Fibroblast of lung (primary cell): ENCODE measurements around the gene IWS1. TPM values are rescaled to one million over a fixed set of nuclear protein-coding genes. Genes with fewer than 3 reads are reported as not detected.

Source experiments
- DNase-seq, 2 donors: peaks; one replicate each; pipeline versions ENCODE4 v3.0.0 to v3.0.0-alpha.2; 2010; ENCODE audit warnings: low read depth in 2 of 2
- H2AFZ ChIP-seq: 2 replicates; pipeline ENCODE4 v1.5.1; 2012; ENCODE audit warnings: low read length, control low read depth, inconsistent platforms
- H3K27ac ChIP-seq: 2 replicates; pipeline ENCODE4 v1.5.1; 2011; ENCODE audit warnings: low read length, control low read depth; ENCODE audit not compliant: insufficient read depth
- H3K27me3 ChIP-seq: 2 replicates; pipeline ENCODE4 v1.5.1; 2011; ENCODE audit warnings: mild to moderate bottlenecking, low read length; ENCODE audit not compliant: control insufficient read depth, insufficient read depth
- H3K36me3 ChIP-seq: 2 replicates; pipeline ENCODE4 v1.5.1; 2011; ENCODE audit warnings: low read length; ENCODE audit not compliant: control insufficient read depth, insufficient read depth
- H3K4me1 ChIP-seq: 2 replicates; pipeline ENCODE4 v1.5.1; 2011; ENCODE audit warnings: low read length; ENCODE audit not compliant: control insufficient read depth, insufficient read depth; ENCODE audit errors: extremely low read depth
- H3K4me2 ChIP-seq: 2 replicates; pipeline ENCODE4 v1.5.1; 2011; ENCODE audit warnings: low read length, control low read depth; ENCODE audit not compliant: insufficient read depth; ENCODE audit errors: extremely low read depth
- H3K4me3 ChIP-seq, 4 experiments: fragments of 200-600 bp in 1 of 4; sonication (generic) in 1 of 4; replicated peaks in 1 of 4; 2 replicates each; pipeline ENCODE4 v1.5.1; 2011 to 2016; ENCODE audit warnings: low read length in 4 of 4, low read depth in 3 of 4, mild to moderate bottlenecking in 3 of 4, control low read depth in 2 of 4, inconsistent platforms in 1 of 4, mixed read lengths in 1 of 4; ENCODE audit not compliant: insufficient read depth in 1 of 4; ENCODE audit errors: control extremely low read depth in 1 of 4
- H3K79me2 ChIP-seq: 2 replicates; pipeline ENCODE4 v1.5.1; 2012; ENCODE audit warnings: mild to moderate bottlenecking, low read length, inconsistent platforms; ENCODE audit not compliant: control insufficient read depth, insufficient read depth
- H3K9ac ChIP-seq: 2 replicates; pipeline ENCODE4 v1.5.1; 2011; ENCODE audit warnings: mild to moderate bottlenecking, low read length, control low read depth; ENCODE audit not compliant: insufficient read depth
- H3K9me3 ChIP-seq: 2 replicates; pipeline ENCODE4 v1.5.1; 2012; ENCODE audit warnings: low read depth, low read length; ENCODE audit not compliant: control insufficient read depth, insufficient read depth
- H4K20me1 ChIP-seq: 2 replicates; pipeline ENCODE4 v1.5.1; 2011; ENCODE audit warnings: low read length; ENCODE audit not compliant: control insufficient read depth, insufficient read depth; ENCODE audit errors: extremely low read depth
- EZH2 ChIP-seq: IDR thresholded peaks from 2 replicates; pipeline ENCODE4 v1.5.1; 2012; ENCODE audit warnings: low read length, control low read depth, mild to moderate bottlenecking; ENCODE audit errors: missing control alignments
- polyA plus RNA-seq, 2 donors: library from polyadenylated mRNA; depleted of rRNA in 1 of 2; stranded (reverse) in 1 of 2; unstranded in 1 of 2; fragments of >200 nt; gene quantifications; 2 replicates each; pipeline ENCODE4 v1.2.1, GENCODE V29; 2011 to 2012; ENCODE audit warnings: missing spikeins in 1 of 2
- total RNA-seq: library from RNA; depleted of rRNA; stranded (reverse); fragments of >200 nt; gene quantifications from 2 replicates; pipeline ENCODE4 v1.2.1, GENCODE V29; 2014
- TF ChIP-seq, protein P1 (sequence below), 2 donors: IDR thresholded peaks in 1 of 2; conservative IDR thresholded peaks in 1 of 2; 1 replicate in 1 of 2; 2 replicates in 1 of 2; pipeline ENCODE4 v1.5.1; 2011 to 2012; ENCODE audit warnings: low read length in 2 of 2, control low read depth in 1 of 2, inconsistent platforms in 1 of 2, low read depth in 1 of 2, mild to moderate bottlenecking in 1 of 2

The IWS1 gene
- total and polyA plus RNA-seq, 2 donors (not counting 1 experiment from before 2014, with no cell fraction given), result 44.1 to 56.0 TPM

DNA sequence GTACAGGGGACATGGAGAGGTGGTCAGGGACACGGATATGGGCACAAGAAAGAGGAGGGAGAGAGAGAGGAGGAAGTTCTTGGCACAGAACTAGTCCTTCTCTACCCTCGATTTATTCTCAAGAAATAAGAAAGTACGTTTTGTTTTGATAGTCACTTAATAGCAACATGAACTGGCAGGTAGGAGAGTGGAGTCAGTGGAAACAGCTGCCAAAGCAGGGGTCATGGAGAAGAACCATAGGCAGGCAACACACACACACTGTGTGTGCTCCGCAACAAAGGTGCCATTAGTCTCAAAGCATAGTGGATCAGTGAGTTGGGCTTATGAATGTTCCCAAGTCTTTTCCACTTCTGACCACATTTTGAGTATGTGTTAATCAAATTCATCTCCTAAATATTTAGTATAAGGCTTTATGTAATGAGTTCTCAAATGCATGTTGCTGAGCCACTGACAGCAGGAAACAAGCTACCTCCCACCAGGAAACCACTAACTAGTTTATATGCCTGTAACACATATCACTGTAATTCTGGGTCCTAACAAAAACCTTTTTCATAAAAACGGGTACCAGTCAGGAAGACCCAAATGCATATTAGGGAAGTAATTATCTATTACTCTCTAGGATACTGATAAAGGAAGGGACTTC is 41.1 kb downstream of the IWS1 start:
- H3K4me3 ChIP-seq, result no peak overlapping the region
- TF ChIP-seq EZH2, result no peak
- TF ChIP-seq, protein P1, sequence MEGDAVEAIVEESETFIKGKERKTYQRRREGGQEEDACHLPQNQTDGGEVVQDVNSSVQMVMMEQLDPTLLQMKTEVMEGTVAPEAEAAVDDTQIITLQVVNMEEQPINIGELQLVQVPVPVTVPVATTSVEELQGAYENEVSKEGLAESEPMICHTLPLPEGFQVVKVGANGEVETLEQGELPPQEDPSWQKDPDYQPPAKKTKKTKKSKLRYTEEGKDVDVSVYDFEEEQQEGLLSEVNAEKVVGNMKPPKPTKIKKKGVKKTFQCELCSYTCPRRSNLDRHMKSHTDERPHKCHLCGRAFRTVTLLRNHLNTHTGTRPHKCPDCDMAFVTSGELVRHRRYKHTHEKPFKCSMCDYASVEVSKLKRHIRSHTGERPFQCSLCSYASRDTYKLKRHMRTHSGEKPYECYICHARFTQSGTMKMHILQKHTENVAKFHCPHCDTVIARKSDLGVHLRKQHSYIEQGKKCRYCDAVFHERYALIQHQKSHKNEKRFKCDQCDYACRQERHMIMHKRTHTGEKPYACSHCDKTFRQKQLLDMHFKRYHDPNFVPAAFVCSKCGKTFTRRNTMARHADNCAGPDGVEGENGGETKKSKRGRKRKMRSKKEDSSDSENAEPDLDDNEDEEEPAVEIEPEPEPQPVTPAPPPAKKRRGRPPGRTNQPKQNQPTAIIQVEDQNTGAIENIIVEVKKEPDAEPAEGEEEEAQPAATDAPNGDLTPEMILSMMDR (conservative IDR thresholded peaks at IDR 0.05 in 1 of 2, IDR thresholded peaks at IDR 0.05 in 1 of 2; ENCODE audit: low read depth in 1 of 2, low read length in 2 of 2), result no peak
- no peak overlapping the region for H3K4me2 ChIP-seq
- no peak overlapping the region for H2AFZ ChIP-seq
- no peaks in the 10 kb centered on the region for H3K9me3 ChIP-seq
- no peak for DNase-seq
- no peak overlapping the region for H3K27ac ChIP-seq
- H3K36me3 ChIP-seq, result peaks cover 22% of the 10 kb centered on the region
- H3K79me2 ChIP-seq, result no peaks in the 10 kb centered on the region
- H4K20me1 ChIP-seq, result no peaks in the 10 kb centered on the region
- H3K27me3 ChIP-seq, result no peaks in the 10 kb centered on the region
- H3K9ac ChIP-seq, result no peak overlapping the region
- H3K4me1 ChIP-seq, result no peaks in the 10 kb centered on the region

DNA sequence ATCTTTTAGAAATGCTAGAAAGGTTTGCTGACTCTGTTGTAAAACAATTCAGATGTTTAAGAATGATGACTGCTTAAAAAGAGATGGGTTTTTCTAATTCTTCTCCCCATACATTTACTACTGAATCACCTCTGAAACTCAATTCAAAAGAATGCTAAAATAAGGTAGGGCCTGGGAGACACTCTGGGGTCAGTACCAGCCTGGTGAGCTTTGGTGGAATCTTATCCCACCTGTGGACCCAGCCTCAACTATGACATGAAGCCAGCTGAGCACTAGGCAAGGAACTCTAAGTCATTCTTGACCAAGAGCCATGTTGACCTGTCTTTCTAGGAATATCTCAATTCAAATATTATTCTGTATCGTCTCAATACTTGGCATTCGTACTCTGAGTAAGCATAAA is 44.3 kb downstream of the IWS1 start:
- Histone ChIP-seq H3K27me3 (no peaks in the 10 kb centered on the region), H3K4me2 (no peak overlapping the region), H3K4me3 (no peak overlapping the region), H3K9ac (no peak overlapping the region), H3K4me1 (no peaks in the 10 kb centered on the region), H3K79me2 (no peaks in the 10 kb centered on the region), H3K36me3 (peaks cover 14% of the 10 kb centered on the region), H3K9me3 (no peaks in the 10 kb centered on the region), H3K27ac (no peak overlapping the region), H4K20me1 (no peaks in the 10 kb centered on the region), H2AFZ (no peak overlapping the region)
- TF ChIP-seq EZH2, result no peak
- TF ChIP-seq, protein P1 (conservative IDR thresholded peaks at IDR 0.05 in 1 of 2, IDR thresholded peaks at IDR 0.05 in 1 of 2; ENCODE audit: low read depth in 1 of 2, low read length in 2 of 2), result no peak
- DNase-seq, result no peak

DNA sequence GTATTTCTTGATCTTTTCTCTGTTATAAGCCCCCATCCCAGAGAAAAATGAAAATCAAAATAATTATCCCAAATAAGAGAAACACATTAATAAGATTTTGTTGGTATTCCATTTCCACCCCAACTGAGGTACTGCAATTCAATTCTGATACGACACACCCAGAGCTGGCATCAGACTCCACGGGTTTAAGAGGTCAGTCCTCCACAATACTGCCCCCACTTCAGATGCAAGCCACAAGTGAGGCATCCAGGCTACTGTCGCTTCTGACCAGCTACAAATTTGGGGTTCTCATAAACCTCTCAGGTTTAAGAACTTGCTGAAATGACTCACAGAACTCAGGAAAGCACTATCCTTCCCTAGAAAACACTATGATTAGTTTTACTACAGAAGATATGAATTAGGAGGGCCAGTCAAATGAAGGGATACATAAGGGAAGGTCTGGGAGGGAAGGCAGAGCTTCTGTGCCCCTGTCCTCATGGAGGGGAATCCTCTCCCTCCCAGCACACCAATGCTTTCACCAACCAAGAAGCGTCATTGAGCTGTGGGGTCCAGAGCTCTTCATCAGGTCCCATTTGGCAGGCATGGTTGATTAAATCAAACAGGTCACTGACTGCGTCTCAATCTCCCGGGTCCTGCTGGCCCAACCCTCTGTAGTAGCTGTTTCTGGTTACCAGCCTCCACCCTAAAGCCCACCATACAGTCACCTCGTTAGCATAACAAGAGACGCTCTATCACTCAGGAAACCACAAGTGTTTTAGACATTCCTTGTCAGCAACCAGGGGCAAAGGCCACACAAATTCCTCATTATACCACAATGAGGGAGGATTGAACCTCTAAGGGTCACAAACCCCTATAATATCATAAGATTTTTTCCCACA is 46.2 kb downstream of the IWS1 start:
- TF ChIP-seq, protein P1 (conservative IDR thresholded peaks at IDR 0.05 in 1 of 2, IDR thresholded peaks at IDR 0.05 in 1 of 2; ENCODE audit: low read depth in 1 of 2, low read length in 2 of 2), result no peak
- no peak for TF ChIP-seq EZH2

More for the DNA sequence above, 46.2 kb downstream of the IWS1 start:
- H3K9ac ChIP-seq, result no peak overlapping the region
- H3K27ac ChIP-seq, result no peak overlapping the region
- no peak overlapping the region for H2AFZ ChIP-seq
- H4K20me1 ChIP-seq, result no peaks in the 10 kb centered on the region
- no peaks in the 10 kb centered on the region for H3K79me2 ChIP-seq
- no peaks in the 10 kb centered on the region for H3K4me1 ChIP-seq
- no peaks in the 10 kb centered on the region for H3K27me3 ChIP-seq
- H3K36me3 ChIP-seq, result peaks cover 6% of the 10 kb centered on the region
- H3K4me2 ChIP-seq, result no peak overlapping the region
- no peak overlapping the region for H3K4me3 ChIP-seq
- peak in 1 of 2 donors; percentile 22 for DNase-seq
- H3K9me3 ChIP-seq, result no peaks in the 10 kb centered on the region
